ENCODE measurements around the gene MT1G. TPM values are rescaled to one million over a fixed set of nuclear protein-coding genes. Genes with fewer than 3 reads are reported as not detected.
A peak's percentile ranks its signal among the peaks of the same experiment; 100 is the strongest.

MT1G gene
- total RNA-seq, 1 donor from 2014 or later = 23.7 TPM

DNA sequence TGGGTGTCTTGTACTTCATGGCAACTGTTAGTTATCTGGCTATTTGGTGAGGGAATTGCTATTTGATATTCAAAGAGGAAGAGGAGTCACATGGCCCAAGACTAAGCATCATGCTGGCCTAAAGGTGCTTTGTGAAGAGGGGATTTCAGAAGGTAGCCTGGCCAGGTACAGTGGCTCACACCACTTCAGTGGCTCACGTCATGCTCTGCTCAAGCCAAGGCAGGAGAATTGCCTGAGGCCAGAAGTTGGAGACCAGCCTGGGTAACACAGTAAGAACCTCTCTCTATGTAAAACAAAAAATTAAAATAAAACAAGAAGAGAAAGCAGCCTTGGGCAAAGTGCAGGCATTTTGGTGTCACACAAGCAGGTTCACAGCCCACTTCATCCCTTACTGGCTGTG lies 22.6 kb downstream of the MT1G start:
- H3K27ac ChIP-seq = no peak overlapping the region
- DNase-seq (no peak), ATAC-seq (no peak)
- H3K4me1 ChIP-seq = peaks cover 12% of the 10 kb centered on the region
- H3K36me3 ChIP-seq = no peaks in the 10 kb centered on the region
- H3K27me3 ChIP-seq = peaks cover 26% of the 10 kb centered on the region
- intact Hi-C loops (cut with DNase I) = no loop called here
- TF ChIP-seq, protein P1, sequence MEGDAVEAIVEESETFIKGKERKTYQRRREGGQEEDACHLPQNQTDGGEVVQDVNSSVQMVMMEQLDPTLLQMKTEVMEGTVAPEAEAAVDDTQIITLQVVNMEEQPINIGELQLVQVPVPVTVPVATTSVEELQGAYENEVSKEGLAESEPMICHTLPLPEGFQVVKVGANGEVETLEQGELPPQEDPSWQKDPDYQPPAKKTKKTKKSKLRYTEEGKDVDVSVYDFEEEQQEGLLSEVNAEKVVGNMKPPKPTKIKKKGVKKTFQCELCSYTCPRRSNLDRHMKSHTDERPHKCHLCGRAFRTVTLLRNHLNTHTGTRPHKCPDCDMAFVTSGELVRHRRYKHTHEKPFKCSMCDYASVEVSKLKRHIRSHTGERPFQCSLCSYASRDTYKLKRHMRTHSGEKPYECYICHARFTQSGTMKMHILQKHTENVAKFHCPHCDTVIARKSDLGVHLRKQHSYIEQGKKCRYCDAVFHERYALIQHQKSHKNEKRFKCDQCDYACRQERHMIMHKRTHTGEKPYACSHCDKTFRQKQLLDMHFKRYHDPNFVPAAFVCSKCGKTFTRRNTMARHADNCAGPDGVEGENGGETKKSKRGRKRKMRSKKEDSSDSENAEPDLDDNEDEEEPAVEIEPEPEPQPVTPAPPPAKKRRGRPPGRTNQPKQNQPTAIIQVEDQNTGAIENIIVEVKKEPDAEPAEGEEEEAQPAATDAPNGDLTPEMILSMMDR (IDR thresholded peaks at IDR 0.05) = no peak
- no peak overlapping the region for H3K4me3 ChIP-seq
- H3K9me3 ChIP-seq = no peaks in the 10 kb centered on the region

DNA sequence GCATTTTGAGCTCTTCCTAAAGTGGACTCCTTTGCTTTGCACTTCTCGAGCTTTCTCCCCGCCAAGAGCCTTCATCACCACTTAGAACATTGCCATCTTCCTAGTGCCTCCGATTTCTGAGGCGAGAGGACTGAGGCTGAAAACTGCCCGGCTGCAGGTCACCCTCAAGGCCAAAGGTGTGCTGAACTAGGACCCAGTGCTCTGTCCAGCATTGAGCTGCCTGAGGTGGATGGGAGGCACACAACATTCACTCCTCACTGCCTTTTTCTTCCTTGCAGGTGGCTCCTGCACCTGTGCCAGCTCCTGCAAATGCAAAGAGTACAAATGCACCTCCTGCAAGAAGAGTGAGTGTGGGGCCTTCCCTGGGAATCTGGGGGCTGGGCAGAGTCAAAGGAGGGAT lies 24.0 kb downstream of the MT1G start:
- TF ChIP-seq, protein P1 (IDR thresholded peaks at IDR 0.05) = no peak
- Histone ChIP-seq H3K4me3 (peak overlapping the region; percentile 37), H3K4me1 (peaks cover 16% of the 10 kb centered on the region), H3K9me3 (no peaks in the 10 kb centered on the region), H3K27ac (no peak overlapping the region), H3K36me3 (no peaks in the 10 kb centered on the region), H3K27me3 (peaks cover 32% of the 10 kb centered on the region)
- intact Hi-C loops (cut with DNase I) = no loop called here
- no peak for ATAC-seq
- no peak for DNase-seq

DNA sequence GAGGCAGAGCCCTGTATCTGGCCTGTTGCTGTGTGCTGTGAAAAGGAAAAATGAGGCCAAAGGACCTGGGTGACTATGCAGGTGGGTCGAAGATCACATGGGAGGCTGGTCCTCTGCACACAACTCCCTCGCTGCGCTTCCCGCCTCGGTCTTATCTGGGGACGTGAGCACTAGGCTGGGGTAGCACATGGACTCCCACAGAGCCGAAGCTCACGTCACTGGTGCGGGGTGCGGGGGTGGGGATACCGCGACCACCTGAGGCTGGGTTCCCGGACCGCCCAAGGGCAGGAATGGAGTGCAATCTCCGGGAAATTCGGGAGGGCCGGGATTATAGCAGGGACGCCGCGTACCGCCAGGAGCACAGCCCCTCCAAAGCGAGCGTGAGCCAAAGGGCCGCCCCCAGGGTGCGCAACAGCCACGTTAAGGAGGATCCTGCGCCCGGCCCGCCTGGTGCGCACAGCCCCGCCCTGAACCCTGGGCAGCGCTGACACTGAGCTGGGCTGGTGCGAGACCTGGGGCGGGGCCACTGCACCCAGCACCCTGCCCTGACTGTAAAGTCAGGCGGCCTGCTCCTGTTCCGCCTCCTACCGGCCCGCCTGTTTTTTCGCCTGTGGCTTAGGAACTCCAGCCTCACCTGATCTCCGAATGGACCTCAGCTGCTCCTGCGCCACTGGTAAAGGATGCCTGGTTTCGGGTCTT lies 24.6 kb downstream of the MT1G start:
- intact Hi-C loops (cut with DNase I) = no loop called here
- Histone ChIP-seq H3K9me3 (no peaks in the 10 kb centered on the region), H3K27ac (no peak overlapping the region), H3K27me3 (peaks cover 30% of the 10 kb centered on the region), H3K36me3 (no peaks in the 10 kb centered on the region), H3K4me1 (peaks cover 22% of the 10 kb centered on the region), H3K4me3 (peak overlapping the region; percentile 37)
- DNase-seq (peak; percentile 90), ATAC-seq (peak; percentile 96)
- TF ChIP-seq, protein P1 (IDR thresholded peaks at IDR 0.05) = peak; percentile 47

DNA sequence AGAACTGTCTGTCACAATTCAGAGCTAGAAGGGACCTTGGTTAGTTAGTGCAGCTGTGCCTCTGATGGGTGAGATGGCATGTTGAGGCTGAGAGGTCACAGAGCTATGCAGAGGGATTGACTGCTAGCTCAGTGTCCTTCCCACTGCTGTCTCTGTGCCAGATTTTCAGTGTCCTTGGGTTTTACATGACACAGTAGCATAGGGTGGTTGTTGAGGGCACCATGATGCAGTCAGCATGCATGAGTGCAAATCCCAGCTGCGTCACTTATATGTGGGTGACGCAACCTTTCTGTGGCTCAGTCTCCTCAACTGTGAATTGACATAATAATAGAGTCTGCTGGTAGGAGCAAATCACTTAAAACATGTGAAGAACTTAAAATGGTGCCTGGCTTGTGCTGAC lies 26.7 kb downstream of the MT1G start:
- Histone ChIP-seq H3K9me3 (no peaks in the 10 kb centered on the region), H3K4me3 (no peak overlapping the region), H3K4me1 (peaks cover 26% of the 10 kb centered on the region), H3K27me3 (peaks cover 18% of the 10 kb centered on the region), H3K27ac (no peak overlapping the region), H3K36me3 (no peaks in the 10 kb centered on the region)
- no peak for ATAC-seq
- intact Hi-C loops (cut with DNase I) = no loop called here
- DNase-seq = no peak
- TF ChIP-seq, protein P1 (IDR thresholded peaks at IDR 0.05) = no peak

DNA sequence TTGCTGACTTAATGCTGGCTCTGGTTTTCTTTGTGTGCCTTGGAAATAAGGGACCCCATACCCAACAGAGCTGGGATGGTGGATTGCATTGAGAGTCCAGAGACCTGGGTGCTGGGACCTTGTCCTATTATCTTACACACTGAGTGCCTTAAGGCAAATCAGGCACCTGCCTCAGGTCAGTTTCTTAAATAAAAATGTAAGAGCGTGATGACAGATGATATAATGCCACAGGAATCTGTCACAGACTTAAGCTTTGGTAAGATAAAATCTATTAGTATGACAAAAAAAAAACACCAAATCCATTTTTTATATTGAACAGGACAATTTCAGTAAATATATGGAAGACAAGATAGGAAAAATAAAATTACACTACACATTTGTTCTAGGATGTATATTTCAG lies 27.8 kb downstream of the MT1G start:
- DNase-seq = no peak
- no peaks in the 10 kb centered on the region for H3K36me3 ChIP-seq
- intact Hi-C loops (cut with DNase I) = no loop called here
- H3K9me3 ChIP-seq = no peaks in the 10 kb centered on the region
- no peak overlapping the region for H3K4me3 ChIP-seq
- ATAC-seq = no peak
- peaks cover 29% of the 10 kb centered on the region for H3K27me3 ChIP-seq
- no peak overlapping the region for H3K27ac ChIP-seq
- H3K4me1 ChIP-seq = peaks cover 33% of the 10 kb centered on the region
- TF ChIP-seq, protein P1 (IDR thresholded peaks at IDR 0.05) = no peak

DNA sequence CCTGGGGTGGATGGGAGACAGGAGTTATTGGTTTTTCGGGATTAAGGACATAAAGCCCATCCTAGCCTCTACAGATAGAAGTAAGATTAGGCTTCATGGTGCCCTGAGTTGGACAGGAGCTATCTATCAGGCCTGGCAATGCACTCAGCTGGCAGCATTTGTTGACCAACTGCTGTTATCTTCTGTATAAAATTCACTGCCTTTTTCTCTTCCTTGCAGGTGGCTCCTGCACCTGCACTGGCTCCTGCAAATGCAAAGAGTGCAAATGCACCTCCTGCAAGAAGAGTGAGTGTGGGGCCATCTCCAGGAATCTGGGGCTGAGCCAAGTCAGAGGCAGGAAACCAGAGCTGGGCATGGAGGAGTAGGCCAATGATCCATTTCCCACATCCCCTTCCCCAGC lies 28.8 kb downstream of the MT1G start:
- intact Hi-C loops (cut with DNase I) = no loop called here
- Histone ChIP-seq H3K27me3 (peaks cover 39% of the 10 kb centered on the region), H3K27ac (no peak overlapping the region), H3K36me3 (no peaks in the 10 kb centered on the region), H3K4me3 (no peak overlapping the region), H3K9me3 (no peaks in the 10 kb centered on the region), H3K4me1 (peaks cover 33% of the 10 kb centered on the region)
- DNase-seq (no peak), ATAC-seq (no peak)
- TF ChIP-seq, protein P1 (IDR thresholded peaks at IDR 0.05) = no peak

Data from upper lobe of right lung (tissue), 1 donor.